ENCODE data around the gene SBK3. TPM values are rescaled to one million over a fixed set of nuclear protein-coding genes. Genes with fewer than 3 reads are reported as not detected.
"Not testable (repeated sequence)": the region's sequence is repeated elsewhere in the genome, so short reads cannot be mapped to it uniquely, and the experiment has no call there.

SBK3 gene
- total RNA-seq, 1 donor from 2014 or later, result not detected

DNA sequence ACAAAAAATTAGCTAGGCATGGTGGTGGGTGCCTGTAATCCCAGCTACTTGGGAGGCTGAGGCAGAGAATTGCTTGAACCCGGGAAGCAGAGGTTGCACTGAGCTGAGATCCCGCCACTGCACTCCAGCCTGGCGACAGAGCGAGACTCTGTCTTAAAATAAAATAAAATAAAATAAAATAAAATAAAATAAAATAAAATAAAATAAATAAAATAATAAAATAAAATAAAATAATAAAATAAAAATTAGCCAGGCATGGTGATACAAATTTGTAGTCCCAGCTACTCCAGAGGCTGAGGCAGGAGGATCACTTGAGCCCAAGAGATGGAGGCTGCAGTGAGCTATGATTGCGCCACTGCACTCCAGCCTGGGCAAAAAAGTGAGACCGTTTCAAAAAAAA is 28.6 kb upstream of the SBK3 start:
- not testable (repeated sequence) for DNase-seq

DNA sequence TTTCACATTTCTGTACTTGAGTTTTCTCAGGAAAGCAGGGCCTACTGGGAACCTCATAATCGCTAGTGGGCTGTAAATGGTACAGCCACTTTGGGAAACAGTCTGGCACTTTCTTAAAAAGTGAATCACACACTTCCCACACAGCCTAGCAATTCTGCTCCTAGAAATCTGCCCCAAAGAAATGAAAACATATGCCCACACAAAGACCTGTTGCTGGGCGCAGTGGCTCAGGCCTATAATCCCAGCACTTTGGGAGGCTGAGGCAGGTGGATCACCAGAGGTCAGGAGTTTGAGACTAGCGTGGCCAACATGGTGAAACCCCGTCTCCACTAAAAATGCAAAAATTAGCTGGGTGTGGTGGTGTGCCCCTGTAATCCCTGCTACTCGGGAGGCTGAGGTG is 24.1 kb upstream of the SBK3 start:
- not testable (repeated sequence) for DNase-seq

DNA sequence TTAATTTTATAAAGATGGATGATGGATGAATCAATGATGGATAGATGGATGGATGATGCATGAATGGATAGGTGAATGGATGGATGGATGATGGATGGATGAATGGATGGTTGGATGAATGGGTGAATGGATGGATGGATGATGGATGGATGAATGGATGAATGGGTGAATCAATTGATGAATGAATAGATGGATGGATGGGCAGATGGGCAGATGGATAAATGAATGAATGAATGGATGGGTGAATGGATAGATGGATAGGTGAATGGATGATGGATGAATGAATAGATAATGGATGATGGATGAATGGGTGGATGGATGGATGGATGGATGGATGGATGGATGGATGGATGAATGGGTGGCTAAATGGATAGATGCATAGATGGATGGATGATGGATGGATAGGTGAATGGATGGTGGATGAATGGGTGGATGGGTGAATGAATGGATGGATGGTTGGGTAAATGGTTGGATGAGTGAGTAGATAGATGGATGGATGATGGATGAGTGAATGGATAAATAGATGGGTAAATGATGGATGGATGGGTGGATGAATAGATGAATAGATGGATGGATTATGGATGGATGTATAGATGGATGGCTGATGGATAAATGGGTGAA is 22.5 kb upstream of the SBK3 start:
- DNase-seq, result no peak

DNA sequence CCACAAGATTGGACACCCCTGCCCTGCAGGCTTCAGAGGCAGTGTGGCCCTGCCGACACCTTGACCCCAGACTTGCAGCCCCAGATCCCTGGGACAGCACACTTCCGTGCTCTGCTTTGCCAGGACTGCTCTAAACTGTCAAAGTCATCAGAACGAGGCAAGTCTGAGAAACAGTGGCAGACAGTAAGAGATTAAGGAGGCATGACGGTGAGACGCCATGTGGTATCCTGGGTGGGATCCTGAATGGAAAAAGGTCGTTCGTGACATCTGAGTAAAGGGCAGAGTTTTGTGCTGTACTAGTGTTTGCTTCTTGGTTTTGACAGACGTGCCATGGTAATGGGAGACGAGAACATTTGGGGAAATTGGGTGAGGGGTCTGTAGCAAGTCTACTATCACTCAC is 21.5 kb upstream of the SBK3 start:
- no peak for DNase-seq

DNA sequence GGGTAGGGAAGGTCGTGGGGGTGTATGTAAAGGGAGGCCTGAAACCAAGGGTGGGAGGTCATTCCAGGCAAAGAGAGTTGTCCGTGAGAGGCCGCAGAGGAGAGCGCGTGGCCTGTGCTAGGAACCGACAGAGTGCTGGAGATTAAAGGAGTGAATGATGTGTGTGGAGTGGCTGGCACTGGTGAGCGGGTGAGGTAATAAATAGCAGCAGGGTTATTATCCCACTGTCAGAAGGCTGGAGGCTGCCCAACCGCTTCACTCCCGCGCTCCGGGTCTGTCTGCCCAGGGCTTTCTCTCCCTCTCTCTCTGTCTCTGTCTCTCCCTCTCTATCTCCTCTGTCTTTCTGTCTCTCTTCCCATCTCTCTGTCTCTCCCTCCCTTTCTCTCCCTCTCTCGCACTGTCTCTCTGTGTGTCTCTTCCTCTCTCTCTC is 17.9 kb upstream of the SBK3 start:
- DNase-seq, result no peak

DNA sequence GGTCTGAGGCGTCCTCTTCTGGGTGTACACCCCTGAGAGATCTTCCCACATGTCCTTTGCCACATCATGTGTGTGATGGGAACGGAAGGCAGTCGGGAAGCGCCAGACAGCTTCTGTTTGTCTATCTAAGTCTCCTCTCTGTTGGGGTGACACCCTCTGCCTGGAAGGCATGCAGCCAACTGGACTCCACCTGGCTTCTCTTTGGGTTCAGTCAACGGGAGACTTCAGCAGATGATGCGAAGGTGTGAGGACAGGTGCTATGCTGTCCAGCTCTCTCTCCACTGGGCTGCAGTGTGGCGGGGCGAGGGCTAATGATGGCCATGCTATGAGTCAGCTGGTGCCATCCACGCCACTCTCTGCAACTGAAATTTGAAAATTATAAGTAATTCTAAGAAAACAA is 14.3 kb upstream of the SBK3 start:
- DNase-seq, result no peak

DNA sequence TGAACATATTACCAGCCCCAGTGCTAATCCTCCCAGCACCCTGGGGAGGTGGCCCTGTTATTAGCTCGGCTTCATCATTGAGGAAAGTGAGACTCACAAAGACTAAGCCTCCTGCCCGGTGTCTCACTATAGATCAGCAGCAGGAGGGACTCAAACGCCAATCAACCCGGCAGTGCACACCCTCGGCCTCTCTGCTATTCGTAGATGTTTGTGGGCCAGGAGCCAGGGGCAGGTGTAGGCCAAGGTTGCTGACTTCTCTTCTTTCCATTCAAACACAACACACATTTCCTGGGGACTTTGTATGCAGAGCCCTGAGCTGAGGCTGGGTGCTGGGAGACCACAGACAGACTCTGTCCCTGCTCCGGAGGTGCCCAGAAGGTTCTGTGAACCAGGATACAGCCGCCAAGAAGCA is 9.4 kb upstream of the SBK3 start:
- DNase-seq, result no peak

DNA sequence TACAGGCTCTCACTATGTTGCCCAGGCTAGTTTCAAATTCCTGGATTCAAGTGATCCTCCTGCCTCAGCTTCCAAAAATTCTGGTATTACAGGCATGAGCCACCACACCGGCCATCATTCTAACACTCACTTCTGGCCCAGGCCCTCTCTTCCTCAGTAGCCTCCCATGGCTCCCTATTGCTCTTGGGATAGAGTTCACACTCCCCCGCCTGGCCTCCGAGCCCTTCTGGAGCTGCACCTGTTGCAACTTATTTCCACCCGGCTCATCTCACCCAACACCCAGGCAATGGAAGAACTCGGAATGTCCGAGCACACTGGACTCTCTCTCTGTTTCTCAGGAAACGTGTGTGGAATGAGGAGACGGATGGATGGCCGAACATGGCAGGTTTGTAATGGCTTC is 9.0 kb upstream of the SBK3 start:
- no peak for DNase-seq

DNA sequence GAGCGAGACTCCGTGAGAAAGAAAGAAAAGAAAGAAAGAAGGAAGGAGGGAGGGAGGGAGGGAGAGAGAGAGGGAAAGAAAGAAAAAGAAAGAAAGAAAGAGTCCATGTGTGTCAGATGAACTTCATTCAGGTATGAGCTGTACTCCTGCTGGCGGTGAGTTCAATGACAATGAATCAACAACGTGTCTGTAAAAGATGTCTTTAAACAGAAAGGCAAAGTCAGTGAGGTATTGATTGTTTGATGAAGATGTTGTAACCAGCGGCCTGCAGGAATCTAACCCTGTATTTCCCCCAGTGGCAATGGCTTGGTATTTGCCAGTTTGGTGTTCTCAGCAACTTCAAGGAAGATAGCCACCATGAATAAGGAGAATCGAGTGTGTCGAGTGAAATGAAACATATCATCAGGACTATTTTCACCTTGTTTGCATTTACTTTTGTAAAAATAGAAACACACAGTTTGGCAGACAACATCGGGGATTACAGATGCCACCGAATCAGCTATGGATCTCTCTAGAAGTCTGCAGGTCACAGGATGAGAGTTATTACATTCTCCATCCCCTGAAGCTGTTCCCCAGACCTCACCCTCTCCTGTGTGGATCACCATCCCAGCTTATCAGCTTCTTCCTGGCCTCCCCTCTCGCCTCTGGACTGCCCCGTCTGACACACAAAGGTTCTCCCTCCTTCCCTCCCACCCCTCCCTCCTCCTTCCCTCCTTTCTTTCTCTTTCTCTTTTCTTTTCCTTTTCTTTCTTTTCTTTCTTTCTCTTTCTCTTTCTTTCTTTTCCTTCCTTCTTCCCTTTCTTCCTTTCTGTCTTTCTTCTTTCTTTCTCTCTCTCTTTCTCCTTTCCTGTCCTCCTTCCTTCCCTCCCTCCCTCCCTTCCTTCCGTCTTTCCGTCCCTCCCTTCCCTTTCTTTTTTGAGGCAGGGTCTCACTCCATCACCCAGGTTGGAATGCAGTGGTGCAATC is 8.2 kb upstream of the SBK3 start:
- no peak for DNase-seq

DNA sequence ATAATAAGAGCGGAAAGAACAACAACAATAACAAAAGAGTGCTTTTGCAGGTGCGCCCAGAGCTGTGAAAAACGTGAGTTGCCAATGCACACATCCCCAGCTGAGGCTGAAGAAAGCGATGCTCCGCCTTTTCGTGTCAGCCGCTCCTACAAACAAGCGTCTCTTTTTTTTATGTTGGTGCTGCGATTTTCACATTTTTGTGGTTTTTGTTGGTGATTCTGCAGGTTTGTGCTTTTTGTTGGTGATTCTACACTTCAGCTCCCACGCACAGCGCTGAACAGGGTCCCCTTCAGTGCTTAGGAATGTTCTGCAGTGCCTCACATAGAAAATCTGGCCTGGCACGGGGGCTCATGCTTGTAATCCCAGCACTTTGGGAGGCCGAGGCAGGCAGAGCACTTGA is 7.3 kb upstream of the SBK3 start:
- DNase-seq, result no peak

DNA sequence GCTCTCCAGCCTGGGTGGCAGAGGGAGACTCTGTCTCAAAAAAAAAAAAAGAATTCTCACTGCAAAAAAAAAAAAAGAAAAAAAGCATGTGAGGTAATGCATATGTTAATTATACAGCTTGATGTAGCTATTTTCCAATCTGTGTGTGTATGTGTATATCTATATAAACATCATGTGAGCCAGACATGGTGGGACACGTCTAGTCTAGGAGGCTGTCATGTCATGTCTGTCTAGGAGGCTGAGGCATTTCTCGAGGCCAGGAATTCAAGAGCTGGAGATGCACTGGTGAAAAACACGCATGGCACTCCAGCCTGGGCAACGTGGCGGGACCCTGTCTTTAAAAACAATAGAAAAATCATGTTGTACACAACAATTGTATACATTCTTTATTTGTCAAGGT is 6.9 kb upstream of the SBK3 start:
- DNase-seq, result no peak

DNA sequence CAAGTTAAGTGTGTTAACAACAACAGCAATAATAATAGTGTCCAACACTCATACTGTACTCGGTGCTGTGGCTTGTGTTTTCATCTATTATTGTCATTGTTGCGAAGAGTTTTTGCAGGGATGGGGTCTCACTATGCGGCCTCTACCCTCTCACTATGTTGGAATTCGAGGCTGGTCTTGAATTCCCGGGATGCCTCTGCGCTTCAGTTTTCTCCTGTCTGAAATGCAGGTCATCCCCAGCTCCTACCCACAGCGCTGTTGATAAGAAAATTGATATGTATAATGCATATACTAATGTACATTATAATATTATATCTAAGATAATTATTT is 4.9 kb upstream of the SBK3 start:
- no peak for DNase-seq

DNA sequence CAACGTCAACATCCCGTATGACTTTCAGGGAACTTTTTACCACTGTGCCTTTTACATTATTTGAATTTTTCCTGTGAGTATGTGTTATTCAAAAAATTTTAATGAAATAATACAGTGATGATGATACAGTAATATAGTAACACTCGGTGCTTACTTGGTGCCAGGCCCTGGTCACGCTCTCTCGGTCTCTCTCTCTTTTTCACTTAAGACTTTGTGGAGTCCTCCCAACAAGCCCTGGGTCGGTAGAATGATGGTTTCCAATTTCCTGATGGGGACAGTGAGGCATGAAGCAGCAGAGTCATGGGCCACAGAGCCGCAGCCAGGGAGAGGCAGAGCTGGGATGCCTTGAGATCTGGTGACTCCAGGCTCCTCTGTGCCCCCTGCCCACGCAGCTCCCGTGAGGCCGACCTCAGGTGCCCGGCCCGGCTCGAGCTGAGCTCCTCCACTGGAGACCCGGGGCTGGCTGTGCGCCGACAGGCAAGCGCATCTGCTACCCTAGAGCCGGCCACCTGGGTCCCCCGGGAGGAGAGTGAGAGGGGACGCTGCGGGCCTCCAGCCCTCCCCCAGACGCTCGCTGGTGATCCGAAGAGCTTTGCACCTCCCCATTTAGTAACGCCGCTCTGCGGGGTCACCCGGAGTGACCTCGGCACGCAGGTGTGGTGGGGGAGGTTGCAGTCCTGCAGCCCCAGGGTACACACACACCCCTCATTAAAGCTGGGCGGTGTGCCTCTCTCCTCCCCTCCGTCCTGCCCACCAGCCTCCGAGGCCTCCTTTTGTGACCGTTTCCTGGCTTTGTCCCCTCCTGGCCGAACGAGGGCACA is 4.4 kb upstream of the SBK3 start:
- DNase-seq, result no peak

DNA sequence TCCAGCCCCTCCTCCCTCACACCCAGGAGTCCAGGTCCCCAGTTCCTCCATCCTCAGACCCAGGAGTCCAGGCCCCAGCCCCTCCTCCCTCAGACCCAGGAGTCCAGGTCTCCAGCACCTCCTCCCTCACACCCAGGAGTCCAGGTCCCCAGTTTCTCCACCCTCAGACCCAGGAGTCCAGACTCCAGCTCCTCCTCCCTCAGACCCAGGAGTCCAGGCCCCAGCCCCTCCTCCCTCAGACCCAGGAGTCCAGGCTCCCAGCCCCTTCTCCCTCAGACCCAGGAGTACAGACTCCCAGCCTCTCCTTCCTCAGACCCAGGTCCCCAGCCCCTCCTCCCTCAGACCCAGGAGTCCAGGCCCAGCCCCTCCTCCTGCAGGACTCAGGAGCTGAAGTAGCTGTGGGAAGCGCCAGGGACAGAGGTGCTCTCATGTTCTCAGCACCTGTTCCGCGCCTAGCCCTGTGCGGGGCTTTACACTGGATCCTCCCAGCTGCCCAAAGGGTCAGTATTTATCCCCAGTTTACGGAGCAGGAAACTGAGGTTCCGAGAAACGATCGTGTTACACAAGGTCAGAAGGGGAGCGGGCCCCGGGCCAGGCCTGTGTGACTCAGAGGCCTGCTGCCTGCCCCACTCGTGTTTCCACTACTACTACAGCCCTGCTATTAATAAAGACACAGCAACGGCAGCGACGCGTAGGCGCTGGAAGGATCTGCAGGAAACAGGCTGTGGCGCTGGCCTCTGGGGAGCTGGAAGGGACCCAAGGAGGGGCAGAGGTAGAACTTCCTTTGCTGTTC is 1.7 kb upstream of the SBK3 start:
- no peak for DNase-seq

DNA sequence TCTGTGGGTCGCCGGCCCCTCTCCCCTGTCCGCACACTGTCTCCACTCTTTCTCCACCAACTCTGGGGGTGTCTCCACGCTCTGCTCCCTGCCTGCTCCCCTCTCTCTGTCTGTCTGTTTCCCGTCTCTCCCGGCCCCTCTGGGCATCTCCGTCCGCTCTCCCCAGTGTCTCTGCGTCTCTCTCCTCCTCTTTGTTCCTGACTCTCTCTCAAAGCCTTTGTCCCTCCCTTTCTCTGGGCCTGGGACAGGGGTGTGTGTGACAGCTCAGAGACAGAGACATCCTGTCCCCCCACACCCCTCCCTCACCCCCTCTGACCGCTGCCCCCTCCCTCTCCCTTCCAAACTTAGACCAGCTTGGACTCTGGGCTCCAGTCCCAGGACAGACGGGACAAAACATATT is 668 bp upstream of the SBK3 start:
- no peak for DNase-seq

DNA sequence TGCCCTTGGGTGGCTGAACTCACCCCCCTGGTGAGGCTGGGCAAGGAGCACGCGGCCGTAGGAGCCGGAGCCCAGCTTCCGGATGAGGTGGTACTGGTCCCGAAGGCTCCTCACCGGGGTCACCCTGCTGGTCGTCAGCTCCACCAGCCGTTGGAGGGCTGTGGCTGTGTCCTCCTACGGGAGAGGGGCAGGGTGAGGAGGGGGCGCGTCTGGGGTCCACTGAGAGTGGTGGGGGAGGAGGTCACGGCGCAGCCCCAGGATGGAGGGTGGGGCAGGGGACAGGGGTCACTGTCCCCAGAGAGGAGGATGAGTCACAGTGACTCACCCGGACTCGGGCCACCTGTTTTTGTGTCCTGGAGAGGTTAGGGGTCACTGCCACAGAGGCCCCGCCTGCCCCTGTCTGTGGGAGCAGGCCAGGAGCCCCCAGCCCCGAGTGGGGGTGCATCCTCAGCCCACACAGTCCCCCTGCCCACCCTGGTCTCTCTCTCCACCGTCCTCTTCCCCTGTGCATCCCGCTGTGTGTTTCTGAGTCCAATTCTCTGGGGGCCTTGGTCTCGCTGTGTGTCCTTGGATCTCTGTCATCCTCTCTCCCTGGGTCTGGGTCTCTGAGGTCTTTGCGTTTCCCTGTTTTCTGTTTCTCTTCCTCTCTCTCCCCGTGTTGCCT is 435 bp downstream of the SBK3 start:
- DNase-seq, result no peak

DNA sequence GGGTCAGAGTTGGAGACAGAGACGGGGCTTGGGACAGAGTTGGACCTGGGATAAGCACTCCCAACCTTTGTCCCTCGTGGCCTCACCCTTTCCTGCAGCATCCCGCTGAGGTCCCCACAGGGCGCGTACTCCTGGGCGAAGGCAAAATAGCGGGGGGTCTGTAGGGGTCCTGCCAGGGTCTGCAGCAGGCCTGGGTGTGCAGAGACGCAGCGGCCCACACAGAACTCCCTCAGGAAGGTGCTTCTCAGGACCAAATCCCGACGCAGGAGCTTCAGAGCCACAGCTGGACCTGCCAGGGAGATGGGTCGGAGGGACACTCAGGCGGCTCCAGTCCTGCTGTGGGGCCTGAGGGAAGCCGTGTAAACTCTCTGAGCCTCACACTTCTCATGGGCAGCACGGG is 1.3 kb downstream of the SBK3 start:
- no peak for DNase-seq

DNA sequence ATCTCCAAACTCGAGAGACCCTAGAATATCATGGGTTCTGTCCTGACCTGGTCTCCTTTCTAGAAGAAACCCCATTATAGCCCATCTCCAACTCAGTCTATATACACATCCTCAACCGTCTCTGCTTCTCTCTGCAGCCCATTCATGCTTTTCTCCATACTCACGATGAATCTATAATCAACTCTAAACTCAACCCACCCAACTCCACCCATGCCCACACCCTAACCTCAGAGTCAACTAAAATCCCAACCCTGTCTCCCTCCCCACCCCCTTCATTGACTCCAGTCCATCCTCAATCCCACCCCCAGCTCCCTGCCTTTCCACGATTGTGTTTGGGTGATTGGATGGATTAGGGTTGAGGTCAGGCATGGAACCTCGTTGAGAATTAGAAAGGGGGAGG is 1.8 kb downstream of the SBK3 start:
- no peak for DNase-seq

DNA sequence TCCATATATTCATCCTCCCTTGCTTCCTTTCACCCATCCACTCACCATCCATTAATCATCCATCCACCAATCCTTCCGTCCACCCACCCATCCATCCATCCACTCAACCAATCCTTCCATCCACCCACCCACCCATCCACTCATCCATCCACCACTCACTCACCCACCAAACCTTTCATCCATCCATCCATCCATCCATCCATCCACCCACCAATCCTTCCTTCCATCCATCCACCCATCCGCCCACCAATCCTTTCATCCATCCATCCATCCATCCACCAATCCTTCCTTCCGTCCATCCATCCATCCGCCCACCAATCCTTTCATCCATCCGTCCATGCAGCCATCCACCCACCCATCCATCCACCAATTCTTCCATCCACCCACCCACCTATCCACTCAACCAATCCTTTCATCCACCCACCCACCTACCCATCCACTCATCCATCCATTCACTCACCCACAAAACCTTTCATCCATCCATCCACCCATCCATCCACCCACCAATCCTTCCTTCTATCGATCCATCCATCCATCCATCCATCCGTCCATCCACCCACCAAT is 3.0 kb downstream of the SBK3 start:
- no peak for DNase-seq

DNA sequence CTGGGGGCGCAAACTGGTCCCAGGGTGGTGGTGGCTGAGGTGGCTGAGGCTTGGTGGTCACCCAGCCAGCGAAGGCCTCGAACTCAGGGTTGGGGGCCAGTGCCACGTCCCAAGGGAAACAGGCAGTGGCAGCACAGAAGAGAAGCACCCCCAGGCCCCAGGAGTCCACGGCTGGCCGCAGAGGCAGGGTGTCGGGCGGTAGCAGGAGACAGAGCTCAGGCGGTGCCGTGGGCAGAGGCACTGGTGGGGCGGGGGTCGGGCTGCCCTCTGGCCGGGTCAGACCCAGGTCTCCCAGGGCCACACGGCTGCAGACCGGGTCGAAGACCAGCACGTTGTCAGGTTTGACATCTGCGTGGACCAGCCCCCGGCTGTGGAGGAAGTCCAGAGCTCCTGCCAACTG is 4.3 kb downstream of the SBK3 start:
- DNase-seq, result no peak

DNA sequence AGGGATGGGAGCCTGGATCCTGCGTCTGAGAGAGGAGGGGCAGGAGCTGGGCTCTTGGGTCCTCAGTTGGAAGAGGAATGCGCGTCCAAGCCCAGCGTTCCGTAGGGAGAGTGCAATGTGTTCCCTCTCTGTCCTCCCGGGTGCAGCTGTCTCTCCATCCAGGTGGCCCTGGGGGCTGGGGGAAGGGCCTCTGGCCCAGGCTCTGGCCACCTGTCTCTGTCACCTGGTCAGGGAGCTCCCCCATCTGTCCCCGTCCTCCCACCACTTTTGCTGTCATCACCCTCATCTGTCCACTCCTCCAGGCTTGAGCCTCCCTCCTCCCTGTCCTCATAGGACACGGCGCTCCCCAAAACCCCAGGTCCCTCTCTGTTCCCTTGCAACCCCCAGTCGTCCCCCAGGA is 4.7 kb downstream of the SBK3 start:
- DNase-seq, result no peak

Measured in skin of body (tissue), 2 donors.